IMR-90 (cell line): ENCODE data around the gene ANAPC1. TPM values are rescaled to one million over a fixed set of nuclear protein-coding genes. Genes with fewer than 3 reads are reported as not detected.

Experiments
- ATAC-seq: fragments of 200-7000 bp; cut with Tn5 transposase; 2 replicates; pipeline ENCODE4 v1.9.1; 2020; ENCODE audit warnings: low read depth, mild to moderate bottlenecking, moderate library complexity
- BruUV-seq: library from RNA; stranded (reverse); fragments of 400-500 nt; replicated peaks from 2 replicates; lab custom pipeline; 2021; lab: Mats Ljungman, UMichigan
- CTCF ChIA-PET: fragments of 300-600 bp; formaldehyde crosslinking; extraction: SDS; loops from one replicate; lab custom pipeline; 2021; ENCODE audit warnings: antibody characterized with exemption; lab: Yijun Ruan, JAX
- POLR2A ChIA-PET: fragments of 300-600 bp; sonication (Branson Sonifier 250); formaldehyde crosslinking; loops from one replicate; lab custom pipeline; 2022; ENCODE audit warnings: antibody characterized with exemption; ENCODE audit not compliant: unreplicated experiment; lab: Charles Lee
- DNase-seq: peaks from one replicate; pipeline ENCODE4 v3.0.0; 2013
- H2AFZ ChIP-seq: replicated peaks from 2 replicates; pipeline ENCODE3; 2013; ENCODE audit warnings: low read length, mild to moderate bottlenecking; ENCODE audit not compliant: poor library complexity
- H2AK5ac ChIP-seq: 2 replicates; pipeline ENCODE4 v1.6.1; 2013; ENCODE audit warnings: low read depth, low read length, inconsistent platforms
- H2AK9ac ChIP-seq: replicated peaks from 2 replicates; pipeline ENCODE3; 2013; ENCODE audit warnings: mild to moderate bottlenecking, low read depth, low read length, moderate library complexity; ENCODE audit not compliant: poor library complexity
- H2BK120ac ChIP-seq: 2 replicates; pipeline ENCODE4 v1.6.1; 2013; ENCODE audit warnings: low read depth, low read length, inconsistent platforms
- H2BK15ac ChIP-seq: 3 replicates; pipeline ENCODE4 v1.6.1; 2013; ENCODE audit warnings: low read depth, low read length, inconsistent platforms
- H2BK20ac ChIP-seq: 2 replicates; pipeline ENCODE4 v1.6.1; 2013; ENCODE audit warnings: low read depth, mild to moderate bottlenecking, inconsistent platforms, low read length, moderate library complexity
- H2BK5ac ChIP-seq: 2 replicates; pipeline ENCODE4 v1.6.1; 2013; ENCODE audit warnings: mild to moderate bottlenecking, low read depth, low read length, inconsistent platforms; ENCODE audit not compliant: poor library complexity, severe bottlenecking
- H3K14ac ChIP-seq: replicated peaks from 2 replicates; pipeline ENCODE4 v1.6.1; 2013; ENCODE audit warnings: low read depth, low read length, inconsistent platforms
- H3K18ac ChIP-seq: 2 replicates; pipeline ENCODE4 v1.6.1; 2013; ENCODE audit warnings: low read depth, low read length, control low read depth
- H3K23ac ChIP-seq: 2 replicates; pipeline ENCODE4 v1.6.1; 2013; ENCODE audit warnings: low read depth, low read length, inconsistent platforms
- H3K27ac ChIP-seq: 2 replicates; pipeline ENCODE4 v1.5.1; 2013; ENCODE audit warnings: mild to moderate bottlenecking, control low read depth, low read length; ENCODE audit not compliant: insufficient read depth
- H3K27me3 ChIP-seq: 2 replicates; pipeline ENCODE4 v1.6.1; 2013; ENCODE audit warnings: low read length; ENCODE audit not compliant: control insufficient read depth, insufficient read depth
- H3K36me3 ChIP-seq: 2 replicates; pipeline ENCODE4 v1.6.1; 2013; ENCODE audit warnings: low read length, mixed read lengths; ENCODE audit not compliant: control insufficient read depth, insufficient read depth
- H3K4ac ChIP-seq: 2 replicates; pipeline ENCODE4 v1.6.1; 2013; ENCODE audit warnings: low read depth, low read length, inconsistent platforms
- H3K4me1 ChIP-seq: 2 replicates; pipeline ENCODE4 v1.6.1; 2013; ENCODE audit warnings: low read length, mixed read lengths; ENCODE audit not compliant: control insufficient read depth, insufficient read depth
- H3K4me2 ChIP-seq: 2 replicates; pipeline ENCODE4 v1.6.1; 2013; ENCODE audit warnings: low read depth, mild to moderate bottlenecking, control low read depth, low read length, moderate library complexity
- H3K4me3 ChIP-seq: 2 replicates; pipeline ENCODE4 v1.5.1; 2013; ENCODE audit warnings: low read depth, mild to moderate bottlenecking, control low read depth, low read length, moderate library complexity; ENCODE audit not compliant: insufficient read depth
- H3K56ac ChIP-seq: 2 replicates; pipeline ENCODE4 v1.6.1; 2013; ENCODE audit warnings: low read length, inconsistent platforms; ENCODE audit not compliant: insufficient read depth; ENCODE audit errors: extremely low read depth
- H3K79me1 ChIP-seq, 2 experiments: 2 replicates each; pipeline ENCODE4 v1.6.1; 2013; ENCODE audit warnings: low read length in 2 of 2, inconsistent platforms in 1 of 2, low read depth in 1 of 2
- H3K9ac ChIP-seq: 2 replicates; pipeline ENCODE4 v1.6.1; 2013; ENCODE audit warnings: low read depth, low read length, control low read depth
- H3K9me1 ChIP-seq: 2 replicates; pipeline ENCODE4 v1.6.1; 2013; ENCODE audit warnings: low read length, inconsistent platforms; ENCODE audit not compliant: insufficient read depth
- H3K9me3 ChIP-seq: 2 replicates; pipeline ENCODE4 v1.6.1; 2013; ENCODE audit warnings: low read length; ENCODE audit not compliant: control insufficient read depth, insufficient read depth
- H4K20me1 ChIP-seq: 2 replicates; pipeline ENCODE4 v1.6.1; 2013; ENCODE audit warnings: low read length, inconsistent platforms; ENCODE audit not compliant: insufficient read depth
- H4K5ac ChIP-seq: 2 replicates; pipeline ENCODE4 v1.6.1; 2013; ENCODE audit warnings: mild to moderate bottlenecking, low read depth, low read length, control low read depth
- H4K8ac ChIP-seq, 2 experiments: 2 replicates each; pipeline ENCODE4 v1.6.1; 2013; ENCODE audit warnings: low read depth in 2 of 2, low read length in 2 of 2, control low read depth in 1 of 2, inconsistent platforms in 1 of 2
- H4K91ac ChIP-seq: 2 replicates; pipeline ENCODE4 v1.6.1; 2013; ENCODE audit warnings: low read depth, low read length, inconsistent platforms; ENCODE audit not compliant: insufficient read depth
- BHLHE40 ChIP-seq: fragments of 150-350 bp; IDR thresholded peaks from 2 replicates; pipeline ENCODE4 v1.6.1; 2016; ENCODE audit warnings: mild to moderate bottlenecking, low read depth, low read length
- CEBPB ChIP-seq: IDR thresholded peaks from 2 replicates; pipeline ENCODE4 v1.6.1; 2012; ENCODE audit warnings: low read depth, low read length, improper control_type of control experiment
- FOS ChIP-seq: fragments of 150-350 bp; IDR thresholded peaks from 2 replicates; pipeline ENCODE4 v1.6.1; 2016; ENCODE audit warnings: low read depth, low read length
- MAFK ChIP-seq: IDR thresholded peaks from 2 replicates; pipeline ENCODE4 v1.6.1; 2012; ENCODE audit warnings: low read depth, low read length, improper control_type of control experiment
- MAZ ChIP-seq: IDR thresholded peaks from 2 replicates; pipeline ENCODE4 v1.6.1; 2012; ENCODE audit warnings: low read depth, mild to moderate bottlenecking, low read length, improper control_type of control experiment, moderate library complexity, borderline replicate concordance
- NFE2L2 ChIP-seq: fragments of 150-350 bp; IDR thresholded peaks from 2 replicates; pipeline ENCODE4 v1.6.1; 2016; ENCODE audit warnings: low read depth, mild to moderate bottlenecking, low read length
- RCOR1 ChIP-seq: IDR thresholded peaks from 2 replicates; pipeline ENCODE4 v1.6.1; 2012; ENCODE audit warnings: mild to moderate bottlenecking, low read length, improper control_type of control experiment; ENCODE audit not compliant: insufficient replicate concordance
- RFX5 ChIP-seq: IDR thresholded peaks from 2 replicates; pipeline ENCODE4 v1.8.0; 2012; ENCODE audit warnings: low read depth, mild to moderate bottlenecking, low read length, moderate library complexity
- SMC3 ChIP-seq: fragments of 150-350 bp; IDR thresholded peaks from 2 replicates; pipeline ENCODE4 v1.6.1; 2016; ENCODE audit warnings: low read depth, mild to moderate bottlenecking, antibody characterized with exemption, low read length, moderate library complexity
- USF2 ChIP-seq: fragments of 150-350 bp; IDR thresholded peaks from 2 replicates; pipeline ENCODE4 v1.6.1; 2017; ENCODE audit warnings: mild to moderate bottlenecking, antibody characterized with exemption, low read length, low read depth
- WGBS, 2 experiments: methylation state at CpG; one replicate each; pipeline versions ENCODE4 v1.1.5 to v1.1.7; 2013; ENCODE audit warnings: missing lambda C conversion rate in 2 of 2; ENCODE audit not compliant: insufficient read length in 1 of 2; ENCODE audit errors: extremely low coverage in 2 of 2; 5-methylcytosine and 5-hydroxymethylcytosine counted together
- dilution Hi-C: fragments of 300-500 bp; cut with HindIII; formaldehyde crosslinking; loops from one replicate; pipeline ENCODE4 v1.14.3; 2018; ENCODE audit warnings: low sequenced_read_pairs; ENCODE audit not compliant: unreplicated experiment
- in situ Hi-C: fragments of 300-500 bp; cut with MboI; formaldehyde crosslinking; loops from 3 replicates; pipeline ENCODE4 v1.14.3; 2019; ENCODE audit warnings: low sequenced_read_pairs, inconsistent platforms, mixed read lengths
- intact Hi-C: fragments of 100-400 bp; cut with micrococcal nuclease; formaldehyde crosslinking; loops from 2 replicates; pipeline ENCODE4 v1.10.0; 2022
- polyA plus RNA-seq, 3 experiments: library from polyadenylated mRNA; depleted of rRNA; stranded (reverse); fragments of >200 nt; gene quantifications; 2 replicates each; pipeline ENCODE4 v1.2.3, GENCODE V29; 2012; ENCODE audit warnings: low replicate concordance in 1 of 3
- total RNA-seq: library from RNA; depleted of rRNA; stranded (reverse); fragments of >200 nt; gene quantifications from 2 replicates; pipeline ENCODE4 v1.2.3, GENCODE V29; 2012

ANAPC1 gene
- total and polyA plus RNA-seq, 2 of the 4 experiments (the other 2 are of a cell fraction) = 14.6 to 50.7 TPM

GRCh38 chr2:111896024-111896423, 12.0 kb upstream of the ANAPC1 start:
- Histone ChIP-seq H2AK9ac (no peak overlapping the region), H2BK20ac (no peak overlapping the region), H2BK5ac (no peak overlapping the region), H3K4me1 (peaks cover 4% of the 10 kb centered on the region), H3K4me2 (no peak overlapping the region), H2AK5ac (no peak overlapping the region), H4K91ac (no peak overlapping the region), H2AFZ (no peak overlapping the region), H3K4ac (no peak overlapping the region), H4K8ac (no peak overlapping the region), H3K56ac (no peak overlapping the region), H3K9ac (no peak overlapping the region), H3K4me3 (no peak overlapping the region), H3K18ac (no peak overlapping the region), H4K5ac (no peak overlapping the region), H3K27ac (no peak overlapping the region), H3K9me1 (peaks cover 3% of the 10 kb centered on the region; the same call in 1 of the 2 replicates), H3K14ac (no peak overlapping the region), H3K36me3 (no peaks in the 10 kb centered on the region), H4K20me1 (no peaks in the 10 kb centered on the region), H3K9me3 (no peaks in the 10 kb centered on the region), H2BK120ac (no peak overlapping the region), H2BK15ac (no peak overlapping the region), H3K79me1 (no peaks in the 10 kb centered on the region), H3K23ac (no peak overlapping the region), H3K27me3 (peaks cover 46% of the 10 kb centered on the region)
- WGBS, 2 experiments = 59% methylated on average over 3 of the region's 3 CpGs; no CpG with 5 or more reads in 1 of the 2 experiments
- CTCF ChIA-PET = interaction anchor here (1.4 kb wide), 1 partner anchor 9 kb away, joined by 8 read pairs; no protein-coding TSS in a partner anchor
- dilution Hi-C loops (no loop called here), in situ Hi-C loops (no loop called here), intact Hi-C loops (no loop called here)
- no peak for DNase-seq
- BruUV-seq = no TSS peak
- ATAC-seq = no peak
- no peak for TF ChIP-seq NFE2L2
- TF ChIP-seq MAFK = no peak
- TF ChIP-seq USF2 = no peak
- TF ChIP-seq RCOR1 = no peak
- TF ChIP-seq MAZ = no peak
- TF ChIP-seq RFX5 = no peak
- TF ChIP-seq BHLHE40 = no peak
- TF ChIP-seq FOS = no peak
- TF ChIP-seq SMC3 = no peak
- TF ChIP-seq CEBPB = no peak
- POLR2A ChIA-PET = no interaction called here
